Stomach smooth muscle (tissue), 2 donors: ENCODE data around the gene AKT1S1.

ENCODE experiments used
- H3K27ac ChIP-seq: one replicate; pipeline ENCODE4 v1.7.0; 2013; ENCODE audit warnings: mild to moderate bottlenecking, low read length, inconsistent platforms
- H3K27me3 ChIP-seq, 2 donors: one replicate each; pipeline ENCODE4 v1.7.0; 2013; ENCODE audit warnings: low read length in 2 of 2; ENCODE audit not compliant: insufficient read depth in 2 of 2, control insufficient read depth in 1 of 2
- H3K36me3 ChIP-seq, 2 donors: one replicate each; pipeline ENCODE4 v1.7.0; 2013; ENCODE audit warnings: low read length in 2 of 2; ENCODE audit not compliant: control insufficient read depth in 2 of 2, insufficient read depth in 2 of 2
- H3K4me1 ChIP-seq: one replicate; pipeline ENCODE4 v1.7.0; 2013; ENCODE audit warnings: low read length; ENCODE audit not compliant: control insufficient read depth, insufficient read depth
- H3K4me3 ChIP-seq, 2 donors: one replicate each; pipeline ENCODE4 v1.7.0; 2013; ENCODE audit warnings: low read length in 2 of 2
- H3K9ac ChIP-seq, 2 donors: one replicate each; pipeline ENCODE4 v1.7.0; 2013; ENCODE audit warnings: low read length in 2 of 2, mild to moderate bottlenecking in 1 of 2
- H3K9me3 ChIP-seq, 2 donors: one replicate each; pipeline ENCODE4 v1.7.0; 2013; ENCODE audit warnings: low read length in 2 of 2; ENCODE audit not compliant: control insufficient read depth in 2 of 2
- donor health status: healthy.
- donor health status: Pancreatic carcinoma.

AKT1S1 gene

DNA sequence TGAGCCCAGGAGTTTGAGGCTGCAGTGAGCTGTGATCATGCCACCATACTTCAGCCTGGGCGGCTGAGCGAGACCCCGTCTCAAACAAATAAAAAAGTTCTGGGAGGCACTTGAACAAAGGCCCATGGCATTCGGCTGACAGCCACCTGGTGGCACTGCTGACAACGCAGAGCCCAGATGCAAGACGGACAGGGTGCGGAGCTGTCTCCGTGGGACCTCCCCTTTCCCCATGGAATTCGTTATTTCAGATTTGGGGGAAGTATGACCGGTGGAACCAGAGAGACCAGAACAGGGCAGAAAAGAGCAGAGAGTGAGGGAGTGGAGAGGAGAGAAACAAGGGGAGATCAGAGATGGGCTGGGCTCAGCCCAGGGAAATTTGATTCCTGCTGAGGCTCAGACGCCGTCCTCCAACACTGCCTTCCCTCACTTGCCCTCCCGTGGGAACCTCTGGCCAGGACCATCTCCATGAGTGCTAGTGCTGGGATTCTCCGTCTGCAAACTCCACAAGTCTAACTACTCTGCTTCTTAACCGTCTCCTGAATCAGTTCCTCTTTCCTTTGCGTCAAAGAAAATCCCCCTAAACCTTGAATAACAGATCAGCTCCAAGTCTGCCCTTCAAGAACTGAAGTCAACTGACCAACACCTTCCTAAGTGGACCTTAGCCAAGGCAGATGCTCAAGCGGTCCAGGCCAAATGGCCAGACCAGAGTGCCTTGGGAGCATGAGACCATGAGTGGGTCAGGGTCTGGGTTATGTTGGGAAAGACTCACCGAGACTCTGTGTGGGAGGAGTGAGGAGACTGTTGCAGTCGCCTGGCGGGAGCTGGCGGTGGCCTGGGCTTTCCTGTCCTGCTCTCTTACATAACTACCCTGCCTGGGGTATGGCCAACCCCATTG is 39.9 kb upstream of the AKT1S1 start:
- Histone ChIP-seq H3K36me3 (peaks cover 2 to 15% of the 10 kb centered on the region in 2 donors), H3K4me1 (peaks cover 7% of the 10 kb centered on the region), H3K9me3 (no peaks in the 10 kb centered on the region), H3K9ac (no peak overlapping the region), H3K27ac (no peak overlapping the region), H3K4me3 (no peak overlapping the region), H3K27me3 (no peaks in the 10 kb centered on the region)

DNA sequence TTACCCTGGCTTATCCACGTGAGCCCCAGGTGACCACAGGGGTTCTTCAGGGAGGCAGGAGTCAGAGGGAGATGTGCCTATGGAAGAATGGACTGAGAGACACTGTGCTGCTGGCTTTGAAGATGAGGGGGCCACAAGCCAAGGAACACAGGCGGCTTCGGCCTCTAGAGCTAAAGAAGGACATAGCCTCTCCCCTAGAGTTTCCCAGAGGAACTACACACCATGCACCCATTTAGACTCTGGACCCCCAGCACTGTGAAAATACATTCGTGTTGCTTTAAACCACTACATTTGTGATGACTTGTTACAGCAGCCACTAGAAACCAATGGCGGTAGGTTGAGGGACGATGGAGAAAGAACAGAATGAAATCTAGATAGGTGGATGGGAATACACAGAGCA is 38.1 kb upstream of the AKT1S1 start:
- Histone ChIP-seq H3K36me3 (peaks cover 2 to 17% of the 10 kb centered on the region in 2 donors), H3K4me1 (peaks cover 7% of the 10 kb centered on the region), H3K27me3 (no peaks in the 10 kb centered on the region), H3K27ac (no peak overlapping the region), H3K4me3 (no peak overlapping the region), H3K9me3 (no peaks in the 10 kb centered on the region), H3K9ac (no peak overlapping the region)

DNA sequence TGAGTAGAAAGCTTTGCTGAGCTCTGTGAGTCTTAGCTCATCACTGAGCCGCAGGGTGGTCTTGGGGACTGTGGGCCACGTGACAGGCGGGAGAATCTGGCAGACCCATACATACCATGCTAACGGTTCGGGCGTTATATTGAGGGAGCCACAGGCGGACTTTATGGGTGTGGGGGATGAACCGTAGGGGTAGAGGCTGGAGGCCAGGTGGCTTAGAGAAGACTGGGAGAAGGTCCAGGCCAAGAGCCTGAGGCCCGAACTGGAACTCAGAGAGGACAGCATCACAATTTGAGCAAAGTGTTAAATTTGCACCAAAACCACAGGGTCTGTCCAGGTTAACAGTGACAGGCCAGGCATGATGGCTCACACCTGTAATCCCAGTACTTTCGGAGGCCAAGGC is 36.6 kb upstream of the AKT1S1 start:
- Histone ChIP-seq H3K9ac (no peak overlapping the region), H3K4me3 (no peak overlapping the region), H3K27ac (no peak overlapping the region), H3K27me3 (no peaks in the 10 kb centered on the region), H3K4me1 (peaks cover 7% of the 10 kb centered on the region), H3K9me3 (no peaks in the 10 kb centered on the region), H3K36me3 (peaks cover 2 to 22% of the 10 kb centered on the region in 2 donors)

DNA sequence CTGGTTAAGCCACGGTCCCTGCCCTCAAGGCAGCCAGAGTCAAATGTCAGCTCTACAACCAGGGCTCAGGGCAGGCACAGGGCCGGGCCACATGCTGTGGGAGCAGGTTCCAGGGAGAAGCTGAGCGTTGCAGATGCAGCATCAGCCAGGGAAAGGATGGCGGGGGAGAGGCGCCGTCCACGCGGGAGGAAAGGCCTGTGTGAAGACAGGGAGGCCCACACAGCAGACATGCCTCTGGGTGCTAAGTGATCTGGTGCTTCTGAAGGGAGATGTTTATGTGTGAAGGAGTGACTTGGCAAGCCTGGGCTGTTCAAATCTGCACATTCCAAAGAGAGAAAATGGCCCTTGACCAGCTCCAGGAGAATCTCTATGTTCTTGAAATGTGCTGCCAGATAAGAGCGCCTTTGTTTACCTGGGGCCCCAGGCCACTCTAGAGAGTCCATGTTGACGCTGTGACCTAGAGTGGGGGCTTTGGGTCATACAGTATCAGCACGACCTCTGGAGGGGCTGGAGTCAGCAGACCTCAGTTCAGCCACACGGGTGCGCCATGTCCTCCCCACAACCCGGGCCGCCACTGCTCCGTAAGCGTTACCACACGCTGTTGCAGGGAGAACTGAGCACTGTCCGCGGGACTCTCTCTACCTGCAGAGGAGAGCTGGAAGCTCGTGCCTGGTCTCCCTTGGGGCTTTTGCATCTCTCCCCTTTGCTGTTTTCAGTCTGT is 36.0 kb upstream of the AKT1S1 start:
- no peak overlapping the region for H3K27ac ChIP-seq
- H3K9ac ChIP-seq = no peak overlapping the region
- no peaks in the 10 kb centered on the region for H3K9me3 ChIP-seq
- H3K36me3 ChIP-seq = peaks cover 7 to 26% of the 10 kb centered on the region in 2 donors
- H3K4me1 ChIP-seq = peaks cover 7% of the 10 kb centered on the region
- no peak overlapping the region for H3K4me3 ChIP-seq
- H3K27me3 ChIP-seq = no peaks in the 10 kb centered on the region

DNA sequence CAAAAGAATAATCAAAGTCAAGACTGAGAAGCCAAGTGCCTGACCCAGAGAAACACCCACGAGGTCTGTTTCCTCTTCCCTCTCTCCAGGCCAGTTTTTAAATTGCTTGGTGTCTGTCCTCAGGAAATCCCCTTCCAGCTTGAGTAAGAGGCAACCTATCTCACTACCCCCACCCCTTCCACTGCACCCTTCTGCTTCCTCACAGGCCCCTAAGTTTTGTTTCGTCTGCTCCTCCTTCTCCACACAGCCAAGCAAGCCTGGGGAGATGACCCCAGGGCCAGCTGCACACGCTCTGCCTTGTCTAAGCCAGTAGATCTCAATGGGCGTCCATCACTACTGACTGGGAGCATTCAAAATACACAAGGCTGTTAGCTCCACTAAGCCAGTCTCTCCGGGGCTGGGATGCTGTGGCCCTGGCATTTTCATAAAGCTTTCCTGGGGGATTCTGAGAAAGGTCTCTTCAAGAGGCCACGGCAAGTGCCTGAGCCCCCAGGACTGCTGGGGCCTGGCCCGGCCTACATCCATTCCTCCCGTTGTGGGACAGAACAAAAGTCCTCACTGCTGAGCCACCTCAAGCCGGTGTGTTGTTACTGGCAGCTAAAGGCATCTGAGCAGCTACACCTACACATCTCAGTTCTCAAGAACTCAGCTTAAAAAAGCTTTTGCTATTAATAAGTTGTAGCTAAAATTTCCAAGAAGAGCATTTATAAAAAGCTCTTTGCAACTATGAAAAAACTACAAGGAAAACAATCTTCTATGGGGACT is 34.4 kb upstream of the AKT1S1 start:
- H3K36me3 ChIP-seq = peaks cover 12 to 36% of the 10 kb centered on the region in 2 donors

DNA sequence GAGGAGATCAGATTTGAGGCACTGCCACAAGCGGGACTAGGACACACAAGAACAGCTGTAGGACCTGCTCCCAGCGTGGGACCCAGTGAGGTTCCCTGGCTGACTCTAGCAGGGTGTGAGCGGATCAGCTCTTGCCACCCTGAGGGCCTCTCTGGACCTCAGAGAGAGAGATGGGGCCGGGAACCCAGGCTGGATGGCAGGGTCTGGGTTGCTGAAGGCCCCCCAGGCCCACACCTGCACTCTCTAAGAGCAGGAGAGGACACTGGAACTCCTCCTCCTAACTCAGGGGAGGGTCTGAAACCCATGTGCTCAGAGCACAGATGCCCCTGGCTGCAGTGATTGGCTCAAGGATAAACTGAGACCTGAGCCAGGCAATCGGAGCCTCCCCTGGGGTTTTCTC is 33.0 kb upstream of the AKT1S1 start:
- no peak overlapping the region for H3K27ac ChIP-seq
- peaks cover 12 to 36% of the 10 kb centered on the region in 2 donors for H3K36me3 ChIP-seq

More for the DNA sequence above, 34.4 kb upstream of the AKT1S1 start:
- no peak overlapping the region for H3K4me3 ChIP-seq
- no peaks in the 10 kb centered on the region for H3K27me3 ChIP-seq
- peaks cover 4% of the 10 kb centered on the region for H3K4me1 ChIP-seq
- H3K27ac ChIP-seq = no peak overlapping the region
- H3K9ac ChIP-seq = no peak overlapping the region
- H3K9me3 ChIP-seq = no peaks in the 10 kb centered on the region

DNA sequence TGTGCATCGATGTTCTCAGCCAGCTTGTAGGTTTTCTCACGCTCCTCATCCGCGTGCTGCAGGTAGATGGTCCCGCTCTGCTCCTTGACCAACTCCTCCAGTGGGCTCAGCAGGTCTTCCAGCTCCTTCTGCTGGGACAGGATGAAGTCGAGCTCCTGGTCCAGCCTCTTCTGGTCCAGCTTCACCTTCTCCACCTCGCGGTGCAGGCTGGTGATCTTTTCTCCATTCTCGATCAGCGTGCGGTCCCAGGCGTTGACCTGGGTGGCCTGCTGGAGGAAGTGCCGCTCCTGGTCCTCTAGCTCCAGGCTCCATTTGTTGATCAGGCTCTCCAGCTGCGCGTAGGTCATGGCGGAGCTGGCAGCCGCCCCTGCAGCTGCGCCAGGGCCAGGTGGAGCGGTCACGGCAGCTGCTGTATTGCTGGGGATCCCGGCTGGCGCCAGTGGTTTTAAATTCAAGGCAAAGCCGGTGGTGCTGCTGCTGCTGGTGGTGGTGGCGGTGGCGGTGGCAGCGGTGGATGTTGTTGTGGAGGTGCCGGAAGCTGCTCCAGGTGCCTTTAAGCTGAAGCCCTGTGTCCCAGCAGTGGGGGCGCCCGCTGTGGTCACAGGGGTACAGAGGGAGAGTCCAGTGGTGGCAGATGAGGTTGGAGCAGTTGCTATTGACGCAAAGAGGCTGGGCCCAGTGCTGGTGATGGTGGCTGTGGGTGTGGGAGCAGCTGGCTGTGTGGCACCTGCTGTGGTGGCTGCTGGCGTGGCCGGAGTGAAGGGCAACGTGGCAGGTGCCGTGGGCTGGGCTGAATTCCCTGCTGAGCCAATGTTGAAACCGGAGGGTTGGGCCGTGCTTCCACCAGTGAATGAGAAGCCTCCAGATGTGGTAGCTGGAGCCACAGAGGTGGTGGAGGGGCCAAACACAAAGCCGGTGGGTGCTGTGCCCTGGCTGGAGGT is 31.6 kb upstream of the AKT1S1 start:
- Histone ChIP-seq H3K4me1 (peaks cover 4% of the 10 kb centered on the region), H3K4me3 (no peak overlapping the region), H3K27ac (no peak overlapping the region), H3K9ac (no peak overlapping the region), H3K27me3 (no peaks in the 10 kb centered on the region), H3K9me3 (no peaks in the 10 kb centered on the region), H3K36me3 (peaks cover 12 to 30% of the 10 kb centered on the region in 2 donors)

More for the DNA sequence above, 33.0 kb upstream of the AKT1S1 start:
- no peaks in the 10 kb centered on the region for H3K27me3 ChIP-seq
- H3K9ac ChIP-seq = no peak overlapping the region
- H3K4me3 ChIP-seq = no peak overlapping the region
- H3K9me3 ChIP-seq = no peaks in the 10 kb centered on the region
- H3K4me1 ChIP-seq = peaks cover 4% of the 10 kb centered on the region

DNA sequence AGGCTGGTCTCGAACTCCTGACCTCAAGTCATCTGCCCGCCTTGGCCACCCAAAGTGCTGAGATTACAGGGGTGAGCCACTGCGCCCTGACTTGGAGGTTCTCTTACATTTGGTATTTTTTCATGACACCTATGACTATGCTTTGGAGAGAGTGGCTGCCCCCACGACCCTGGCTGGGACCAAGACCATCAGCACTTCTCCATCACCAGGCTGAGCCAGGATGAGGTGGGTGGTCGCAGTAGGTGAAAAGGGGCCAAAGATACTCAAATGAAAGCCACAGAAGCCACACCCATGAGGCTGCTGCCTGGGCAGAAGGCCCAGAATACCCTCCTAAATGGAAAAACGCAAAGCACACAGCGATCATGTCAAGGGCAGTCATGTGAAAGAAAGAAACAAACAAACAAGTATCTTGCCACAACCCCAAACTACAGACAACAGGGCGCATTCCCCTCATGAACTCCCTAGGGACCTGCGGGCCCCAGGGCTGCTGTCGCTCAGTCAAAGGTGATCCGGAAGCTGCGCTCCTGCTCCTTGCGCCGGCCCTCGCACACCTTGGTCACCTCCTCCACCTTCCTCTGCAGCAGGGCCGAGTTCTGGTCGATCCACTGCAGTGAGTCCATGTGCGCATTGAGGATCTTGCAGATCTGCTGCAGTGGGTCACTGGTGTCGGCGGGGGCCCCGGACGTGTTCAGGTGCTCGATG is 30.7 kb upstream of the AKT1S1 start:
- Histone ChIP-seq H3K9ac (no peak overlapping the region), H3K27me3 (no peaks in the 10 kb centered on the region), H3K4me3 (no peak overlapping the region), H3K27ac (no peak overlapping the region), H3K4me1 (peaks cover 2% of the 10 kb centered on the region), H3K9me3 (no peaks in the 10 kb centered on the region), H3K36me3 (peaks cover 12 to 29% of the 10 kb centered on the region in 2 donors)

DNA sequence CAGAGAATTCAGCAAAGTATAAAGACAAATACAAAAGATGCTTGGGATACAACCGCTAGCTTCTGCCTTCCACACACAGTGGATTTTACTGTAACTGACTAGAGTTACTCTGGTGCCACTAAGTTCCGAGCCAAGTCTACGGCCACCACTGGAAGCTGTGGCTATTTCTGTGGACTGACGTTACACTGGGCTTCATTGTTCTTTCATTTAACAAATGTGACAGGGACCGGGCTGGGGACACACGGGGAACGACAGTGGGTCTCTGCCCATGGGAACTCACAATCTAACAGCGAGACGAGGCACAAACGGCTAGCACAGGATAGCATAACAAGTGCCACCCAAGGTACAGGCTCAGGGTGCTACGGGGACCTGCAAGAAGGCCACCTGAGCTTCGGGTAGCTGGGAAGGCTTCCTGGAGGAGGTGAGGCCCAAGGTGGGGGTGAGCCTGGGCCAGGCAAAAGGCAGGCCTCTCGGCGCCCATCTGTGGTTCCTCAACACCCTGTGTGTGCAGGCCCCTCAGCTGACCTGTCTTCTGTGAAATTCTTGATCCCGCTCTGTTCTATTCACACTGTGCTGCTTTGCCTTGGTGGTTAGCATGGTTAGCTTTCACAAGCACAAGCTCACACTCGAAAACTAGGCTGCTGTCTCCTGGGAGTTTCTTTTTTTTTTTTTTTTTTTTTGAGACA is 29.9 kb upstream of the AKT1S1 start:
- Histone ChIP-seq H3K9me3 (no peaks in the 10 kb centered on the region), H3K27me3 (no peaks in the 10 kb centered on the region), H3K4me1 (no peaks in the 10 kb centered on the region), H3K9ac (no peak overlapping the region), H3K27ac (no peak overlapping the region), H3K36me3 (peaks cover 12 to 28% of the 10 kb centered on the region in 2 donors), H3K4me3 (no peak overlapping the region)
